Naive B cell (primary cell): ENCODE measurements around the gene FADS1. TPM values are rescaled to one million over a fixed set of nuclear protein-coding genes. Genes with fewer than 3 reads are reported as not detected.

Source experiments
- polyA plus RNA-seq, 6 donors: library from polyadenylated mRNA; unstranded; fragments of 300-500 nt; fragmentation: Illumina TruSeq; gene quantifications; one replicate each; pipeline ENCODE4 v1.2.3, GENCODE V29; 2021; ENCODE audit warnings: low read depth in 6 of 6

Gene FADS1
- polyA plus RNA-seq, 6 donors from 2014 or later: 0.79 to 14.0 (median 1.6) TPM; not detected in 1

Other genes with a start within 250 kb of the FADS1 start
- gene SYT7, start 235.9 kb downstream of the FADS1 start, polyA plus RNA-seq: not detected
- not detected for gene DAGLA, start 136.6 kb downstream of the FADS1 start, polyA plus RNA-seq
- gene MYRF, start 64.4 kb downstream of the FADS1 start, polyA plus RNA-seq: under 1 TPM in 5 of 6 donors, not detected in 1; 0.11 to 0.35 (median 0.17) TPM
- 100 to 1,000 TPM; 117 to 238 (median 185) TPM for gene TMEM258, start 24.4 kb downstream of the FADS1 start, polyA plus RNA-seq
- gene FEN1, start 24.1 kb downstream of the FADS1 start, polyA plus RNA-seq: 10 to 100 TPM in 5 of 6 donors, 1 to 10 TPM in 1; 8.0 to 23.8 (median 15.3) TPM
- gene FADS2, start 11.3 kb upstream of the FADS1 start, polyA plus RNA-seq: 10 to 100 TPM in 1 of 6 donors, 1 to 10 TPM in 3, under 1 TPM in 1, not detected in 1; 0.92 to 11.5 (median 2.0) TPM
- gene FADS3, start 74.5 kb upstream of the FADS1 start, polyA plus RNA-seq: 10 to 100 TPM; 27.6 to 41.3 (median 34.4) TPM
- not detected for gene RAB3IL1, start 100.6 kb upstream of the FADS1 start, polyA plus RNA-seq
- gene BEST1, start 133.3 kb upstream of the FADS1 start, polyA plus RNA-seq: 1 to 10 TPM; 1.4 to 3.3 (median 2.6) TPM
- gene FTH1, start 150.6 kb upstream of the FADS1 start, polyA plus RNA-seq: 1,000 to 10,000 TPM; 4,039 to 5,068 (median 4,261) TPM